ENCODE results near the gene MIS12.

Gene MIS12

GRCh38 chr17:5539286-5539685 lies 52.9 kb downstream of the MIS12 start:
- Histone ChIP-seq H3K9ac (ENCODE audit: low read length) (no peak overlapping the region), H3K27me3 (ENCODE audit: control insufficient read depth in 1 of 2, insufficient read depth in 2 of 2, low read length in 2 of 2) (no peaks in the 10 kb centered on the region), H3K27ac (ENCODE audit: low read depth, low read length) (no peak overlapping the region), H3K36me3 (ENCODE audit: insufficient read depth, low read length) (peaks cover 18% of the 10 kb centered on the region), H3K9me3 (ENCODE audit: low read length) (no peaks in the 10 kb centered on the region), H3K4me1 (ENCODE audit: insufficient read depth, low read length) (no peaks in the 10 kb centered on the region), H3K4me3 (ENCODE audit: low read depth in 1 of 2, low read length in 2 of 2) (no peak overlapping the region)

GRCh38 chr17:5540321-5540720 lies 54.0 kb downstream of the MIS12 start:
- Histone ChIP-seq H3K4me3 (ENCODE audit: low read depth in 1 of 2, low read length in 2 of 2) (no peak overlapping the region), H3K4me1 (ENCODE audit: insufficient read depth, low read length) (no peaks in the 10 kb centered on the region), H3K9me3 (ENCODE audit: low read length) (no peaks in the 10 kb centered on the region), H3K36me3 (ENCODE audit: insufficient read depth, low read length) (peaks cover 16% of the 10 kb centered on the region), H3K27ac (ENCODE audit: low read depth, low read length) (no peak overlapping the region), H3K27me3 (ENCODE audit: control insufficient read depth in 1 of 2, insufficient read depth in 2 of 2, low read length in 2 of 2) (no peaks in the 10 kb centered on the region), H3K9ac (ENCODE audit: low read length) (no peak overlapping the region)
